CD14-positive monocyte (primary cell): ENCODE data around the gene KDM3A. TPM values are rescaled to one million over a fixed set of nuclear protein-coding genes. Genes with fewer than 3 reads are reported as not detected.
A peak's percentile ranks its signal among the peaks of the same experiment; 100 is the strongest.

Source experiments
- DNase-seq, 3 donors: peaks; one replicate each; pipeline ENCODE4 v3.0.0-alpha.2; 2011 to 2022
- H2AFZ ChIP-seq: 2 replicates; pipeline ENCODE4 v1.6.0; 2012; ENCODE audit warnings: mild to moderate bottlenecking, low read depth, low read length, inconsistent platforms; ENCODE audit not compliant: insufficient read depth, poor library complexity, severe bottlenecking
- H3K27ac ChIP-seq, 2 donors: 1 replicate in 1 of 2; 2 replicates in 1 of 2; pipeline ENCODE4 v1.5.1; 2012 to 2013; ENCODE audit warnings: low read length in 2 of 2, control low read depth in 1 of 2, inconsistent platforms in 1 of 2, low read depth in 1 of 2, mild to moderate bottlenecking in 1 of 2
- H3K27me3 ChIP-seq, 2 donors: one replicate each; pipeline versions ENCODE4 v1.6.0 to v1.6.1; 2011 to 2013; ENCODE audit warnings: low read length in 2 of 2; ENCODE audit not compliant: control insufficient read depth in 2 of 2, insufficient read depth in 2 of 2
- H3K36me3 ChIP-seq, 2 donors: replicated peaks in 1 of 2; 1 replicate in 1 of 2; 2 replicates in 1 of 2; pipeline versions ENCODE4 v1.5.1 to v1.6.1; 2012 to 2013; ENCODE audit warnings: low read length in 2 of 2, control low read depth in 1 of 2, inconsistent platforms in 1 of 2, mild to moderate bottlenecking in 1 of 2; ENCODE audit not compliant: insufficient read depth in 2 of 2, control insufficient read depth in 1 of 2
- H3K4me1 ChIP-seq, 2 donors: 1 replicate in 1 of 2; 2 replicates in 1 of 2; pipeline versions ENCODE4 v1.5.1 to v1.6.1; 2012 to 2013; ENCODE audit warnings: low read length in 2 of 2, control low read depth in 1 of 2, inconsistent platforms in 1 of 2, mild to moderate bottlenecking in 1 of 2, moderate library complexity in 1 of 2; ENCODE audit not compliant: insufficient read depth in 2 of 2, control insufficient read depth in 1 of 2
- H3K4me2 ChIP-seq: replicated peaks from 2 replicates; pipeline ENCODE3; 2012; ENCODE audit warnings: low read length, moderate library complexity, mild to moderate bottlenecking; ENCODE audit not compliant: poor library complexity, severe bottlenecking; ENCODE audit errors: extremely low read depth
- H3K4me3 ChIP-seq, 3 experiments: fragments of 200-600 bp in 1 of 3; sonication (generic) in 1 of 3; replicated peaks in 1 of 3; 1 replicate in 2 of 3; 2 replicates in 1 of 3; pipeline ENCODE4 v1.5.1; 2011 to 2013; ENCODE audit warnings: low read length in 3 of 3, mild to moderate bottlenecking in 3 of 3, control low read depth in 2 of 3, low read depth in 2 of 3, inconsistent platforms in 1 of 3, moderate library complexity in 1 of 3
- H3K79me2 ChIP-seq: 2 replicates; pipeline ENCODE4 v1.6.0; 2012; ENCODE audit warnings: mild to moderate bottlenecking, control low read depth, inconsistent platforms, low read length, moderate library complexity; ENCODE audit not compliant: insufficient read depth
- H3K9ac ChIP-seq: 2 replicates; pipeline ENCODE4 v1.6.0; 2017; ENCODE audit warnings: low read length, mild to moderate bottlenecking; ENCODE audit not compliant: insufficient read depth, poor library complexity, severe bottlenecking
- H3K9me3 ChIP-seq, 2 donors: replicated peaks in 1 of 2; 1 replicate in 1 of 2; 2 replicates in 1 of 2; pipeline versions ENCODE4 v1.5.1 to v1.6.1; 2012 to 2013; ENCODE audit warnings: low read length in 2 of 2, control low read depth in 1 of 2; ENCODE audit not compliant: control insufficient read depth in 1 of 2, insufficient read depth in 1 of 2
- H4K20me1 ChIP-seq: 2 replicates; pipeline ENCODE4 v1.6.0; 2012; ENCODE audit warnings: mild to moderate bottlenecking, low read length, control low read depth, moderate library complexity; ENCODE audit not compliant: insufficient read depth
- H3K27ac Mint-ChIP-seq, 7 donors: one replicate each; pipeline ENCODE4 v1.8.0; 2020; ENCODE audit warnings: mild to moderate bottlenecking in 7 of 7, mixed read lengths in 7 of 7, moderate library complexity in 6 of 7, inconsistent platforms in 2 of 7
- H3K27me3 Mint-ChIP-seq, 3 donors: one replicate each; pipeline ENCODE4 v1.8.0; 2021 to 2022; ENCODE audit warnings: low read depth in 3 of 3, mild to moderate bottlenecking in 3 of 3, mixed read lengths in 3 of 3, moderate library complexity in 3 of 3, inconsistent platforms in 1 of 3
- H3K36me3 Mint-ChIP-seq, 2 donors: one replicate each; pipeline ENCODE4 v1.8.0; 2020; ENCODE audit warnings: mixed read lengths in 2 of 2, inconsistent platforms in 1 of 2, mild to moderate bottlenecking in 1 of 2
- H3K4me1 Mint-ChIP-seq: one replicate; pipeline ENCODE4 v1.8.0; 2020; ENCODE audit warnings: mild to moderate bottlenecking, mixed read lengths
- H3K4me3 Mint-ChIP-seq, 2 donors: one replicate each; pipeline ENCODE4 v1.8.0; 2020; ENCODE audit warnings: mild to moderate bottlenecking in 2 of 2, mixed read lengths in 2 of 2, moderate library complexity in 1 of 2
- H3K9me3 Mint-ChIP-seq, 7 donors: one replicate each; pipeline ENCODE4 v1.8.0; 2020 to 2022; ENCODE audit warnings: mixed read lengths in 7 of 7, mild to moderate bottlenecking in 6 of 7, moderate library complexity in 6 of 7, inconsistent platforms in 2 of 7
- WGBS: methylation state at CpG from one replicate; pipeline ENCODE4 v1.1.5; 2013; ENCODE audit warnings: missing lambda C conversion rate; ENCODE audit not compliant: insufficient coverage; 5-methylcytosine and 5-hydroxymethylcytosine counted together
- intact Hi-C, 2 donors: fragments of 100-400 bp; cut with micrococcal nuclease; formaldehyde crosslinking; loops; one replicate each; pipeline versions ENCODE4 v1.15.0 to v1.15.1; 2023
- polyA plus RNA-seq, 3 donors: library from polyadenylated mRNA; depleted of rRNA in 1 of 3; unstranded in 2 of 3; stranded (reverse) in 1 of 3; fragments of 300-500 nt in 2 of 3; fragments of >200 nt in 1 of 3; fragmentation: Illumina TruSeq in 2 of 3; gene quantifications; 1 replicate in 2 of 3; 2 replicates in 1 of 3; pipeline ENCODE4 v1.2.3, GENCODE V29; 2012 to 2021
- TF ChIP-seq, protein P1 (sequence below): fragments of 200-600 bp; IDR thresholded peaks from one replicate; pipeline ENCODE4 v1.8.0; 2022; ENCODE audit warnings: antibody characterized with exemption, mild to moderate bottlenecking

Gene KDM3A
- polyA plus RNA-seq, 3 donors: 3.3 to 21.2 (median 7.4) TPM

DNA sequence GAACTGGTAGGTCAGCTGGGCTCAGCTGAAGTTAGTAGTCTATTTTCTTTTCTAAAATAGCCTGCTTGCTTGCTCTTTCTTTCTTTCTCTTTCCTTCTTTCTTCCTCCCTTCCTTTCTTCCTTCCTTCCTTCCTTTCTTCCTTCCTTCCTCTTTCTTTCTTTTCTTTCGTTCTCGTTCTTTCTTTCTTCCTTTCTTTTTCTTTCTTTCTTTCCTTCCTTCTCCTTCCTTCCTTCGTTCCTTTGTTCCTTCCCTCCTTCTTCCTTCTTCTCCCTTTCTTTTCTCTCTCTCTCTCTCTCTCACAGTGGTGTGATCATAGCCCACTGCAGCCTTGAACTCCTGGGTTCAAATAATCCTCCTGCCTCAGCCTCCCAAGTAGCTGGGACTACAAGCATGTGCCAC is 29.2 kb upstream of the KDM3A start:
- intact Hi-C loops: no loop called here
- Histone ChIP-seq H3K27me3 (no peaks in the 10 kb centered on the region), H3K9me3 (no peaks in the 10 kb centered on the region), H3K79me2 (no peaks in the 10 kb centered on the region), H3K4me1 (peaks cover 31 to 39% of the 10 kb centered on the region in 2 donors), H3K9ac (no peak overlapping the region), H4K20me1 (no peaks in the 10 kb centered on the region), H2AFZ (no peak overlapping the region), H3K4me2 (no peak overlapping the region), H3K4me3 (no peak overlapping the region), H3K36me3 (no peaks in the 10 kb centered on the region), H3K27ac (no peak overlapping the region)
- Mint-ChIP-seq H3K4me3 (peak overlapping the region in 1 of 2 donors; percentile 7), H3K9me3 (peaks cover 0 to 3% (median 2%) of the 10 kb centered on the region in 7 donors), H3K36me3 (no peaks in the 10 kb centered on the region), H3K27ac (no peak overlapping the region), H3K4me1 (peaks cover 46% of the 10 kb centered on the region), H3K27me3 (peaks cover 0 to 3% (median 2%) of the 10 kb centered on the region in 3 donors)
- TF ChIP-seq, protein P1, sequence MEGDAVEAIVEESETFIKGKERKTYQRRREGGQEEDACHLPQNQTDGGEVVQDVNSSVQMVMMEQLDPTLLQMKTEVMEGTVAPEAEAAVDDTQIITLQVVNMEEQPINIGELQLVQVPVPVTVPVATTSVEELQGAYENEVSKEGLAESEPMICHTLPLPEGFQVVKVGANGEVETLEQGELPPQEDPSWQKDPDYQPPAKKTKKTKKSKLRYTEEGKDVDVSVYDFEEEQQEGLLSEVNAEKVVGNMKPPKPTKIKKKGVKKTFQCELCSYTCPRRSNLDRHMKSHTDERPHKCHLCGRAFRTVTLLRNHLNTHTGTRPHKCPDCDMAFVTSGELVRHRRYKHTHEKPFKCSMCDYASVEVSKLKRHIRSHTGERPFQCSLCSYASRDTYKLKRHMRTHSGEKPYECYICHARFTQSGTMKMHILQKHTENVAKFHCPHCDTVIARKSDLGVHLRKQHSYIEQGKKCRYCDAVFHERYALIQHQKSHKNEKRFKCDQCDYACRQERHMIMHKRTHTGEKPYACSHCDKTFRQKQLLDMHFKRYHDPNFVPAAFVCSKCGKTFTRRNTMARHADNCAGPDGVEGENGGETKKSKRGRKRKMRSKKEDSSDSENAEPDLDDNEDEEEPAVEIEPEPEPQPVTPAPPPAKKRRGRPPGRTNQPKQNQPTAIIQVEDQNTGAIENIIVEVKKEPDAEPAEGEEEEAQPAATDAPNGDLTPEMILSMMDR: no peak
- WGBS: 19% methylated on average over 3 of the region's 3 CpGs
- DNase-seq: no peak

DNA sequence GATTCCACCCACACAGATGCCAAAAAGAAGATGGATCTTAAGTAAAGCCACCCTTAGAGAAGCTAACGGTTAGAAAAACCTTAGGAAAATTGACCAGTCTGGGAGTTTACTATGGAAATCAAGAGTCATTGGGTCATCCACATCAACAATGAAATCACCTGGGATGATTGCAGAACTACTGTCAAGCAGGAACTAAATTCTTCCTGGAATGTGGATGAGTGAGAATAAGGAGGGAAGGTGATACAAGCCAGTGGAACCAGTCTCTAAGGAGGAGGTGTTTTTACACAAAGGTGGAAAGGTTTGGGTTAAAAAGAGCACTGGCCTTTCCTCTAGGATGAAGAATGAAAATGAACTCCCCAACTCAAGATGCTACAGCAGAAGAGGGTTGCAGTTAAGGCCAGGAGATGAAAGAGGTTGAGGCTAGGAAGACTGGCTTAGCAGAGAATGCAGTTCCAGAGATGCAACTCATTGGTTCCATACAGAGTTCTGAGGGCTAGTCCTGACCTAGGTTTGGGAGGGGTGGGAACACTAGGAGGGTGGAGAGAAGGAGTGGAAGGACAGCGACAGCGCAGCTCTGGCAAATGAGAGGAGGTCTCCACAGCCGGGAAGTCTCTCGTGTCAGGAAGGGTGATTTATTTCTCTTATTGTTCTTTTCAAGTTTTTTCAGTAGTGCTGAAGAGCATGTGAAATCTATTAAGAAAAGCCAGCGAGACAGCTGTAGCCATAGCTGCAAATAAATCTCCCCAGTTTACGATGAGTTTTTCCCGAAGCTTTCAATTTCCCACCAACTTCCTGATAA is 27.7 kb upstream of the KDM3A start:
- peak overlapping the region in 5 of 7 donors; percentile 5 to 74 (median 32) for H3K27ac Mint-ChIP-seq
- H3K27me3 Mint-ChIP-seq: peaks cover 0 to 3% (median 0%) of the 10 kb centered on the region in 3 donors

More for the DNA sequence above, 27.7 kb upstream of the KDM3A start:
- Histone ChIP-seq H3K9me3 (no peaks in the 10 kb centered on the region), H3K9ac (peak overlapping the region; percentile 30), H3K4me2 (peak overlapping the region; percentile 67), H3K36me3 (no peaks in the 10 kb centered on the region), H3K4me3 (peak overlapping the region; percentile 30 to 69 (median 42)), H3K79me2 (no peaks in the 10 kb centered on the region), H3K4me1 (peaks cover 36 to 51% of the 10 kb centered on the region in 2 donors), H3K27me3 (no peaks in the 10 kb centered on the region), H3K27ac (peak overlapping the region in 1 of 2 donors; percentile 36), H2AFZ (peak overlapping the region; percentile 68), H4K20me1 (no peaks in the 10 kb centered on the region)
- Mint-ChIP-seq H3K4me1 (peaks cover 58% of the 10 kb centered on the region), H3K9me3 (peaks cover 0 to 3% (median 2%) of the 10 kb centered on the region in 7 donors), H3K36me3 (no peaks in the 10 kb centered on the region), H3K4me3 (peak overlapping the region; percentile 78 to 87)
- TF ChIP-seq, protein P1: no peak
- intact Hi-C loops: no loop called here
- 17% methylated on average over 2 of the region's 8 CpGs for WGBS
- DNase-seq: no peak
